ENCODE measurements around the gene ANKRD39. TPM values are rescaled to one million over a fixed set of nuclear protein-coding genes. Genes with fewer than 3 reads are reported as not detected.

Gene ANKRD39
- total RNA-seq, 1 experiment from 2014 or later: 25.3 TPM

- Histone ChIP-seq H3K36me3 (ENCODE audit: insufficient read depth, low read length, poor library complexity, severe bottlenecking) (peaks cover 57% of the 10 kb centered on the region), H3K4me1 (ENCODE audit: insufficient read depth, low read length, poor library complexity, severe bottlenecking) (peaks cover 10% of the 10 kb centered on the region), H3K27me3 (replicated peaks; ENCODE audit: insufficient read depth, low read depth, low read length, poor library complexity) (no peaks in the 10 kb centered on the region), H3K9me3 (ENCODE audit: low read depth, low read length, poor library complexity, severe bottlenecking) (no peaks in the 10 kb centered on the region), H3K4me3 (ENCODE audit: low read depth, low read length, poor library complexity, severe bottlenecking) (no peak overlapping the region), H3K27ac (ENCODE audit: low read depth, low read length, poor library complexity, severe bottlenecking) (no peak overlapping the region)
- intact Hi-C loops (cut with micrococcal nuclease; ENCODE audit: unreplicated experiment): no loop called here
- no peak for DNase-seq (ENCODE audit: low spot score)
- CTCF ChIA-PET: no interaction called here
- TF ChIP-seq EZH2 (IDR thresholded peaks at IDR 0.05; ENCODE audit: borderline replicate concordance, low read depth, low read length, poor library complexity, severe bottlenecking) (no peak), CTCF (conservative IDR thresholded peaks at IDR 0.05; ENCODE audit: low read depth, low read length) (no peak)
- POLR2A ChIA-PET (ENCODE audit: low non-redundant PET): no interaction called here
- BruUV-seq (replicated peaks): no TSS peak
Observed at GRCh38 chr2:96861074-96861473, 3.3 kb upstream of the ANKRD39 start.

- no peaks in the 10 kb centered on the region for H3K9me3 ChIP-seq (ENCODE audit: low read depth, low read length, poor library complexity, severe bottlenecking)
- no peaks in the 10 kb centered on the region for H3K27me3 ChIP-seq (replicated peaks; ENCODE audit: insufficient read depth, low read depth, low read length, poor library complexity)
- H3K36me3 ChIP-seq (ENCODE audit: insufficient read depth, low read length, poor library complexity, severe bottlenecking): peaks cover 50% of the 10 kb centered on the region
- intact Hi-C loops (cut with micrococcal nuclease; ENCODE audit: unreplicated experiment): no loop called here
- no TSS peak for BruUV-seq (replicated peaks)
- TF ChIP-seq CTCF (conservative IDR thresholded peaks at IDR 0.05; ENCODE audit: low read depth, low read length) (no peak), EZH2 (IDR thresholded peaks at IDR 0.05; ENCODE audit: borderline replicate concordance, low read depth, low read length, poor library complexity, severe bottlenecking) (no peak)
- peaks cover 10% of the 10 kb centered on the region for H3K4me1 ChIP-seq (ENCODE audit: insufficient read depth, low read length, poor library complexity, severe bottlenecking)
- ChIA-PET CTCF (interaction anchor here (0.5 kb wide), 1 partner anchor 8 kb away, joined by 6 read pairs; no protein-coding TSS in a partner anchor), POLR2A (ENCODE audit: low non-redundant PET) (no interaction called here)
- no peak overlapping the region for H3K4me3 ChIP-seq (ENCODE audit: low read depth, low read length, poor library complexity, severe bottlenecking)
- no peak for DNase-seq (ENCODE audit: low spot score)
- H3K27ac ChIP-seq (ENCODE audit: low read depth, low read length, poor library complexity, severe bottlenecking): no peak overlapping the region
Observed at GRCh38 chr2:96860065-96861029, 2.5 kb upstream of the ANKRD39 start.

DNA sequence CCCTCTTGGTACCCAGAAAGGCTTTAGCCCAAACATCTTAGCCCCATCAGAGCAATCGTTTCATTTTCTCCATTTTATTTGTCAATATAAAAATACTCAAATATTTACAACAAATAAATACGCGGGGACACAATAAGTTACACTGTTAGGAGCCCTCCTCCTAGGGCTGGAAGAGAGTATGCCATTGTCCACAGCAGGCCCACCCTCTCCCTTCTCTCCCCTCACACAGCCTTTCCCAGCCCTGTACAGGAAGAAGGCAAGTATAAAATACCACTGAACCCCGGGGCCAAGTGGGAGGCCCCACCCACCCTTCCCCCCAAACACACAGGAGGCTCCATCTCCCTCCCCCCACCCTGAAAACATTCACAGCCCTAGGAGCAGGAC is 1.9 kb upstream of the ANKRD39 start:
- peaks cover 10% of the 10 kb centered on the region for H3K4me1 ChIP-seq (ENCODE audit: insufficient read depth, low read length, poor library complexity, severe bottlenecking)
- no peak overlapping the region for H3K4me3 ChIP-seq (ENCODE audit: low read depth, low read length, poor library complexity, severe bottlenecking)
- peak overlapping the region; percentile 42 for H3K27ac ChIP-seq (ENCODE audit: low read depth, low read length, poor library complexity, severe bottlenecking)
- no peaks in the 10 kb centered on the region for H3K9me3 ChIP-seq (ENCODE audit: low read depth, low read length, poor library complexity, severe bottlenecking)
- ChIA-PET CTCF (interaction anchor here (0.5 kb wide), 1 partner anchor 9 kb away, joined by 6 read pairs; no protein-coding TSS in a partner anchor), POLR2A (ENCODE audit: low non-redundant PET) (no interaction called here)
- no peaks in the 10 kb centered on the region for H3K27me3 ChIP-seq (replicated peaks; ENCODE audit: insufficient read depth, low read depth, low read length, poor library complexity)
- H3K36me3 ChIP-seq (ENCODE audit: insufficient read depth, low read length, poor library complexity, severe bottlenecking): peaks cover 43% of the 10 kb centered on the region
- no TSS peak for BruUV-seq (replicated peaks)
- TF ChIP-seq EZH2 (IDR thresholded peaks at IDR 0.05; ENCODE audit: borderline replicate concordance, low read depth, low read length, poor library complexity, severe bottlenecking) (no peak), CTCF (conservative IDR thresholded peaks at IDR 0.05; ENCODE audit: low read depth, low read length) (no peak)
- DNase-seq (ENCODE audit: low spot score): no peak
- intact Hi-C loops (cut with micrococcal nuclease; ENCODE audit: unreplicated experiment): loop anchor here (5.0 kb wide), 1 partner anchor 253 kb away; the partner anchor contains the start of gene ANKRD36

All from A673 (cell line).